IPS DF 4.7 (cell line): Measurements from ENCODE around the gene MACF1.
"Not testable (repeated sequence)": the region's sequence is repeated elsewhere in the genome, so short reads cannot be mapped to it uniquely, and the experiment has no call there.

Experiments used
- DNase-seq: peaks from one replicate; pipeline ENCODE4 v3.0.0-alpha.2; 2013; ENCODE audit warnings: low spot score; ENCODE audit errors: extremely low read depth

MACF1 gene

GRCh38 chr1:39413902-39414528 is 209.5 kb downstream of the MACF1 start:
- DNase-seq = no peak

- DNase-seq = no peak
Measured at GRCh38 chr1:39415553-39415952, 211.1 kb downstream of the MACF1 start.

GRCh38 chr1:39416609-39417008 is 212.1 kb downstream of the MACF1 start:
- DNase-seq = no peak

GRCh38 chr1:39418236-39418635 is 213.7 kb downstream of the MACF1 start:
- no peak for DNase-seq

- DNase-seq = no peak
Measured at GRCh38 chr1:39420493-39420892, 216.0 kb downstream of the MACF1 start.

- no peak for DNase-seq
Measured at GRCh38 chr1:39422614-39423013, 218.1 kb downstream of the MACF1 start.

- DNase-seq = no peak
Measured at GRCh38 chr1:39425151-39425550, 220.7 kb downstream of the MACF1 start.

- no peak for DNase-seq
Measured at GRCh38 chr1:39425634-39426033, 221.1 kb downstream of the MACF1 start.

GRCh38 chr1:39426346-39426745 is 221.9 kb downstream of the MACF1 start:
- DNase-seq = no peak

- no peak for DNase-seq
Measured at GRCh38 chr1:39427374-39427773, 222.9 kb downstream of the MACF1 start.

- no peak for DNase-seq
Measured at GRCh38 chr1:39427912-39428311, 223.4 kb downstream of the MACF1 start.

GRCh38 chr1:39431927-39432326 is 227.4 kb downstream of the MACF1 start:
- DNase-seq = no peak

- no peak for DNase-seq
Measured at GRCh38 chr1:39434797-39435395, 230.4 kb downstream of the MACF1 start.

- DNase-seq = no peak
Measured at GRCh38 chr1:39435597-39435996, 231.1 kb downstream of the MACF1 start.

- no peak for DNase-seq
Measured at GRCh38 chr1:39436842-39437241, 232.3 kb downstream of the MACF1 start.

- DNase-seq = no peak
Measured at GRCh38 chr1:39438042-39438441, 233.5 kb downstream of the MACF1 start.

- DNase-seq = no peak
Measured at GRCh38 chr1:39440856-39441255, 236.4 kb downstream of the MACF1 start.

GRCh38 chr1:39441797-39442196 is 237.3 kb downstream of the MACF1 start:
- DNase-seq = no peak

- DNase-seq = no peak
Measured at GRCh38 chr1:39445573-39445972, 241.1 kb downstream of the MACF1 start.

- no peak for DNase-seq
Measured at GRCh38 chr1:39446986-39447567, 242.6 kb downstream of the MACF1 start.

GRCh38 chr1:39450041-39450440 is 245.5 kb downstream of the MACF1 start:
- DNase-seq = not testable (repeated sequence)

- no peak for DNase-seq
Measured at GRCh38 chr1:39450956-39451606, 246.6 kb downstream of the MACF1 start.

- no peak for DNase-seq
Measured at GRCh38 chr1:39452081-39452480, 247.6 kb downstream of the MACF1 start.
